GM18951 (cell line): ENCODE measurements around the gene KCNC3.
"Not testable (repeated sequence)": the region's sequence is repeated elsewhere in the genome, so short reads cannot be mapped to it uniquely, and the experiment has no call there.

ENCODE experiments used
- POLR2A ChIP-seq: IDR thresholded peaks from 4 replicates; pipeline ENCODE4 v1.6.1; 2011; ENCODE audit warnings: mild to moderate bottlenecking; ENCODE audit not compliant: insufficient read length, insufficient read depth; ENCODE audit errors: extremely low read depth
- in situ Hi-C: fragments of 300-500 bp; cut with MboI; formaldehyde crosslinking; loops from one replicate; pipeline ENCODE4 v1.12.0; 2022; ENCODE audit warnings: low sequenced_read_pairs, mixed read lengths, inconsistent platforms; ENCODE audit not compliant: unreplicated experiment

Gene KCNC3

GRCh38 chr19:50362030-50362412, 32.8 kb upstream of the KCNC3 start:
- in situ Hi-C loops: loop anchor here (25.0 kb wide), 1 partner anchor 425 kb away; the partner anchor contains the start of gene ACP4
- TF ChIP-seq POLR2A: no peak

- no peak for TF ChIP-seq POLR2A
- in situ Hi-C loops: loop anchor here (25.0 kb wide), 1 partner anchor 426 kb away; the partner anchor contains the start of gene ACP4
Observed at GRCh38 chr19:50361290-50362029, 32.3 kb upstream of the KCNC3 start.

GRCh38 chr19:50359328-50359818, 30.2 kb upstream of the KCNC3 start:
- in situ Hi-C loops: loop anchor here (25.0 kb wide), 1 partner anchor 428 kb away; the partner anchor contains the start of gene ACP4
- TF ChIP-seq POLR2A: no peak

GRCh38 chr19:50358483-50359327, 29.5 kb upstream of the KCNC3 start:
- peak; percentile 78 for TF ChIP-seq POLR2A
- in situ Hi-C loops: loop anchor here (25.0 kb wide), 1 partner anchor 429 kb away; the partner anchor contains the start of gene ACP4

- in situ Hi-C loops: loop anchor here (25.0 kb wide), 1 partner anchor 430 kb away; the partner anchor contains the start of gene ACP4
Observed at GRCh38 chr19:50357178-50358100, 28.3 kb upstream of the KCNC3 start.

GRCh38 chr19:50356691-50357177, 27.6 kb upstream of the KCNC3 start:
- no peak for TF ChIP-seq POLR2A
- in situ Hi-C loops: loop anchor here (25.0 kb wide), 1 partner anchor 431 kb away; the partner anchor contains the start of gene ACP4

More at GRCh38 chr19:50357178-50358100, 28.3 kb upstream of the KCNC3 start:
- TF ChIP-seq POLR2A: peak; percentile 52

GRCh38 chr19:50353487-50353880, 24.3 kb upstream of the KCNC3 start:
- in situ Hi-C loops: loop anchor here (25.0 kb wide), 1 partner anchor 434 kb away; the partner anchor contains the start of gene ACP4

- in situ Hi-C loops: loop anchor here (25.0 kb wide), 1 partner anchor 435 kb away; the partner anchor contains the start of gene ACP4
- TF ChIP-seq POLR2A: no peak
Observed at GRCh38 chr19:50352242-50352641, 23.1 kb upstream of the KCNC3 start.

- in situ Hi-C loops: loop anchor here (25.0 kb wide), 1 partner anchor 438 kb away; the partner anchor contains the start of gene ACP4
Observed at GRCh38 chr19:50349277-50350057, 20.3 kb upstream of the KCNC3 start.

GRCh38 chr19:50347089-50347581, 18.0 kb upstream of the KCNC3 start:
- in situ Hi-C loops: not testable (repeated sequence)

More at GRCh38 chr19:50349277-50350057, 20.3 kb upstream of the KCNC3 start:
- TF ChIP-seq POLR2A: no peak

GRCh38 chr19:50344661-50345318, 15.6 kb upstream of the KCNC3 start:
- in situ Hi-C loops: no loop called here
- TF ChIP-seq POLR2A: peak; percentile 54
